ENCODE results near the gene TAB2.

The TAB2 gene

GRCh38 chr6:149371154-149371553 is 53.6 kb downstream of the TAB2 start:
- DNase-seq (ENCODE audit: low read depth), result no peak

GRCh38 chr6:149372062-149372461 is 54.5 kb downstream of the TAB2 start:
- no peak for DNase-seq (ENCODE audit: low read depth)

GRCh38 chr6:149373511-149373910 is 56.0 kb downstream of the TAB2 start:
- no peak for DNase-seq (ENCODE audit: low read depth)

- no peak for DNase-seq (ENCODE audit: low read depth)
Observed at GRCh38 chr6:149379977-149380376, 62.5 kb downstream of the TAB2 start.

GRCh38 chr6:149380523-149380922 is 63.0 kb downstream of the TAB2 start:
- DNase-seq (ENCODE audit: low read depth), result no peak

- no peak for DNase-seq (ENCODE audit: low read depth)
Observed at GRCh38 chr6:149383371-149383770, 65.9 kb downstream of the TAB2 start.

- no peak for DNase-seq (ENCODE audit: low read depth)
Observed at GRCh38 chr6:149384464-149384863, 67.0 kb downstream of the TAB2 start.

GRCh38 chr6:149385998-149386646 is 68.6 kb downstream of the TAB2 start:
- DNase-seq (ENCODE audit: low read depth), result no peak

GRCh38 chr6:149387779-149388512 is 70.4 kb downstream of the TAB2 start:
- DNase-seq (ENCODE audit: low read depth), result no peak

- no peak for DNase-seq (ENCODE audit: low read depth)
Observed at GRCh38 chr6:149389509-149390297, 72.2 kb downstream of the TAB2 start.

- DNase-seq (ENCODE audit: low read depth), result no peak
Observed at GRCh38 chr6:149392093-149392492, 74.6 kb downstream of the TAB2 start.

GRCh38 chr6:149392535-149392934 is 75.0 kb downstream of the TAB2 start:
- DNase-seq (ENCODE audit: low read depth), result no peak

- no peak for DNase-seq (ENCODE audit: low read depth)
Observed at GRCh38 chr6:149393002-149393679, 75.6 kb downstream of the TAB2 start.

GRCh38 chr6:149395185-149395584 is 77.7 kb downstream of the TAB2 start:
- DNase-seq (ENCODE audit: low read depth), result no peak

- no peak for DNase-seq (ENCODE audit: low read depth)
Observed at GRCh38 chr6:149397384-149397783, 79.9 kb downstream of the TAB2 start.

- no peak for DNase-seq (ENCODE audit: low read depth)
Observed at GRCh38 chr6:149400050-149400449, 82.5 kb downstream of the TAB2 start, which contains the start of gene SUMO4. SUMO4 (plus strand) TSS chr6:149400262; CDS start chr6:149400392, 130 bp downstream.

- no peak for DNase-seq (ENCODE audit: low read depth)
Observed at GRCh38 chr6:149403534-149403933, 86.0 kb downstream of the TAB2 start.

- DNase-seq (ENCODE audit: low read depth), result no peak
Observed at GRCh38 chr6:149405823-149406765, 88.6 kb downstream of the TAB2 start.

- DNase-seq (ENCODE audit: low read depth), result no peak
Observed at GRCh38 chr6:149409617-149410016, 92.1 kb downstream of the TAB2 start.

- no peak for DNase-seq (ENCODE audit: low read depth)
Observed at GRCh38 chr6:149410557-149410956, 93.0 kb downstream of the TAB2 start.

- DNase-seq (ENCODE audit: low read depth), result no peak
Observed at GRCh38 chr6:149414009-149414408, 96.5 kb downstream of the TAB2 start.

Measured in activated T-helper 1 cell treated with Interleukin-2 at 50 U/mL for 16 hours (primary cell).